ENCODE measurements around the gene KCNA3.

The KCNA3 gene

DNA sequence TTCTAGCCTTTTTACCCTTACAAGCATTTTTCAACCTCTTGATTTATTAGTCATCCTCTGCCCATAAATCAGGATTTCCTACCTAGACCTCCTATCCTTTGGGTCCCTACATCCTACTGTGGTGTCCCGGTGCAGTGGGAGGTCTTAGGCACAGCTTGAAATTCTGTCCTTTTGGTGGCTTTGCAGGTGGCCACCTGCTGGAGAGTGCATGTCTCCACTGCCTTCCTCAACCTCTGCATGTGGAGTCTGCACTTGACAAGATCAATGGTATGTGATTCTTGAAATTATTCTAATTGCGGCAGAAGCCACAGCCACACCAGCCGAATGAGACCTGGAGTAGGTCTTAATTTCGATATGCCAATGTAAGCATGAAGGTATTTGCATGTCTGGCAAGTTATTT lies 11.4 kb upstream of the KCNA3 start:
- DNase-seq (ENCODE audit: low spot score) = no peak
- in situ Hi-C loops (cut with MboI; ENCODE audit: low sequenced_read_pairs, unreplicated experiment) = no loop called here
- TF ChIP-seq, protein P1, sequence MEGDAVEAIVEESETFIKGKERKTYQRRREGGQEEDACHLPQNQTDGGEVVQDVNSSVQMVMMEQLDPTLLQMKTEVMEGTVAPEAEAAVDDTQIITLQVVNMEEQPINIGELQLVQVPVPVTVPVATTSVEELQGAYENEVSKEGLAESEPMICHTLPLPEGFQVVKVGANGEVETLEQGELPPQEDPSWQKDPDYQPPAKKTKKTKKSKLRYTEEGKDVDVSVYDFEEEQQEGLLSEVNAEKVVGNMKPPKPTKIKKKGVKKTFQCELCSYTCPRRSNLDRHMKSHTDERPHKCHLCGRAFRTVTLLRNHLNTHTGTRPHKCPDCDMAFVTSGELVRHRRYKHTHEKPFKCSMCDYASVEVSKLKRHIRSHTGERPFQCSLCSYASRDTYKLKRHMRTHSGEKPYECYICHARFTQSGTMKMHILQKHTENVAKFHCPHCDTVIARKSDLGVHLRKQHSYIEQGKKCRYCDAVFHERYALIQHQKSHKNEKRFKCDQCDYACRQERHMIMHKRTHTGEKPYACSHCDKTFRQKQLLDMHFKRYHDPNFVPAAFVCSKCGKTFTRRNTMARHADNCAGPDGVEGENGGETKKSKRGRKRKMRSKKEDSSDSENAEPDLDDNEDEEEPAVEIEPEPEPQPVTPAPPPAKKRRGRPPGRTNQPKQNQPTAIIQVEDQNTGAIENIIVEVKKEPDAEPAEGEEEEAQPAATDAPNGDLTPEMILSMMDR (IDR thresholded peaks at IDR 0.05; ENCODE audit: borderline replicate concordance, control extremely low read depth, extremely low read depth, insufficient read depth, missing control alignments) = peak; percentile 16

DNA sequence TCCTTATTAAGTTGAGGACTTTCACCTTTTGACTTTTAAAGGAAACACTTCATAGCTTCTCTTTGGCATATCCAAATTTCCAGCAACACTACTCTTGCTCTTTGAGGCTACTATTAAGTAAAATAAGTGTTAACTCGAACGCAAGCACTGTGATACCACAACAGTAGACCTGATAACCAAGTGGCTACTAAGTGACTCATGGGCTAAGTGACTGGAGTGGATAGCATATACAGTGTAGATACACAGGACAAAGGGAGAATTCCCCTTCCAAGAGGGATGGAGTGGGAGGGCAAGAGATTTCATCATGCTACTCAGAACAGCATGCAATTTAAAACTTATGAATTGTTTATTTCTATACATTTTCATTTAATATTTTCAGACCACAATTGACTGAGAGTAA lies 9.8 kb upstream of the KCNA3 start:
- TF ChIP-seq, protein P1 (IDR thresholded peaks at IDR 0.05; ENCODE audit: borderline replicate concordance, control extremely low read depth, extremely low read depth, insufficient read depth, missing control alignments) = no peak
- in situ Hi-C loops (cut with MboI; ENCODE audit: low sequenced_read_pairs, unreplicated experiment) = no loop called here
- no peak for DNase-seq (ENCODE audit: low spot score)

DNA sequence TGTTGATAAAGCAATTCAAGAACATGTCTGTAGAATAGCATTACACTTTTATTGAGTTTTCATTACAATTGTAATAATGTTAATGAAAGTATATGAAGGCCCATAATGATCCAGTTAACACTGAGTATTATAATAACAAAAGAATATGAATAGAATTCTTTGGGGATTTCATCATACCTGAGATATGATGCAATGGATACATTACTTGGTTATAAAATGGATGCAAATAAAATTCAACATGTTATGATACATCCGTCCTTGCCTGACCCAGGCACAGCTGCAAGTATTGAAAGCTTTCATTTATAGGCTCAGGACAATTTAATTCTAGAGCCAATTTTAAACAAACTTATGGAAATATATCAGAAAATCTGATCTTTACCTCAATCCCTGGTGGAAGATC lies 8.2 kb upstream of the KCNA3 start:
- TF ChIP-seq, protein P1 (IDR thresholded peaks at IDR 0.05; ENCODE audit: borderline replicate concordance, control extremely low read depth, extremely low read depth, insufficient read depth, missing control alignments) = no peak
- no peak for DNase-seq (ENCODE audit: low spot score)
- in situ Hi-C loops (cut with MboI; ENCODE audit: low sequenced_read_pairs, unreplicated experiment) = no loop called here

DNA sequence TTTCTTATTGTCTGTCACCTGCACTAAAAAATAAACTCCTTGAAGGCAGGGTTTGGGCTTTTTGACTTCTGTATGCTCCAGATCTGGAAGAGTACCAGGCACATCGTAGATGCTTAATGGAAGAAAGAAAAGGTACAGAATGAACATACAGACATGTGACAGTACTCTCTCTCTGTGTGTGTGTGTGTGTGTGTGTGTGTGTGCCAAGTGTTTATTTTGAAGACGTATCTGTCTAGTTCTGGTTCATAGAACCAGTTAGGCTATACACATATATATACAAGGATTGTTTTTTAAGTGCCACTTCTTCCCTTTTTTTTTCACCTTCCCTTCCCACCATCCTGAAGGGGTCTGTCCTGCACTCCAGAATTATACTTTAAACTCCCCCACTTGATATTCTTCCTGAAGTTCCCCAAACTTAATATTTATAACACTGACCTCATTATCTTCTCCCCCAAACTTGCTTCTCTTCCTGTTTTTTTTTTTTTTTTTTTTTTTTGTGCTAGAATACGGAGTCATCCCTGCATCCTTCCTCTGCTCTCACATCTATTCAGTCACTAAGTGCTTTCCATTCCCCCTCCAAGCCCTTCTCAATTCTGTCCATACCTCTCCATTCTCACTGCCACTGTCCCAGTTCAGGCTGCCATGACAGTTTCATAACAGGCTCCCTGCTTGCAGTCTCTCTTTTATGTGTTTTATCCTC lies 5.4 kb upstream of the KCNA3 start:
- TF ChIP-seq, protein P1 (IDR thresholded peaks at IDR 0.05; ENCODE audit: borderline replicate concordance, control extremely low read depth, extremely low read depth, insufficient read depth, missing control alignments) = no peak
- no peak for DNase-seq (ENCODE audit: low spot score)
- in situ Hi-C loops (cut with MboI; ENCODE audit: low sequenced_read_pairs, unreplicated experiment) = no loop called here

DNA sequence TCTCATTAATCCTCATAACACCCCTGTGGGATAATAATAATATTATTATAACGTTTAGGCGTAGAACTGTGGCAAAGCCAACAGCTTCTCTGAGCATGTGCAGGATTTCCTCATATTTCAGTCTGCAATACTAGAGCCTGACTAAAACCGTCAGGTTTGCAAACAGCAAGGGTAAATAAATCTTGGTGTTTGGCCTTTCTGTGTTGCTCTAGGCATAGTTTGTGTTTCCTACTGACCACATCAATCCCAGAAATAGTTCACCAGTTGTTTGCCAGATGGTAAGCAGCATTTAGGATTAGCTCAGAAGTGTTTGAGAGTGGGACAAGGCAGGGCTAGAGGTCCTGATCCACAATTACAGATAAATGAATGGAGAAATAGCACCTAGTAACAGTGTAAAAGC lies 2.8 kb upstream of the KCNA3 start:
- TF ChIP-seq, protein P1 (IDR thresholded peaks at IDR 0.05; ENCODE audit: borderline replicate concordance, control extremely low read depth, extremely low read depth, insufficient read depth, missing control alignments) = no peak
- in situ Hi-C loops (cut with MboI; ENCODE audit: low sequenced_read_pairs, unreplicated experiment) = no loop called here
- no peak for DNase-seq (ENCODE audit: low spot score)

DNA sequence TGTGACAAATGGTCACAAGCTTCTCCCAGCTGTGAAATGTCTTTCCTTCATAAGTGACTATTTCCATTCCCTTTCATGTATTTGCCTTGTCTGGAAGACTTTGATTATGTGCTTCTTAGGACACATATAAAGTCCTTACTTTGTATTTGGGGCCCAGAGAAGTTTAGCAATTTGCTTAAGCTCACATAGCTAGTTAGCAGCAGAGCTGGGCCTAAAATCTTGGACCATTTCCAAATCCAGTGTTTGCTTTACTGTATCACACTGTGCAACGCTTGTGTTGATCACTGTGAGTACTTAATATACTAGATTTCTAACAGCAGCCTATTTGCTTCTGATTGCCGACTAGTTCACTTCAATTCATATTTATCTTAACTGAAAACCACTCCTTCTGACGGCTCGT lies 2.2 kb upstream of the KCNA3 start:
- in situ Hi-C loops (cut with MboI; ENCODE audit: low sequenced_read_pairs, unreplicated experiment) = no loop called here
- TF ChIP-seq, protein P1 (IDR thresholded peaks at IDR 0.05; ENCODE audit: borderline replicate concordance, control extremely low read depth, extremely low read depth, insufficient read depth, missing control alignments) = no peak
- no peak for DNase-seq (ENCODE audit: low spot score)

Data from GM13976 (cell line).